Lung (tissue), 12 donors: ENCODE results near the gene CASKIN2. TPM values are rescaled to one million over a fixed set of nuclear protein-coding genes. Genes with fewer than 3 reads are reported as not detected.

Experiments used
- ATAC-seq: fragments of 200-7000 bp; cut with Tn5 transposase; one replicate; pipeline ENCODE4 v1.9.1; 2020; ENCODE audit warnings: moderate number of reproducible peaks; ENCODE audit not compliant: insufficient read depth, low FRiP score
- DNase-seq, 3 donors: peaks; one replicate each; pipeline ENCODE4 v3.0.0-alpha.2; 2013 to 2017
- H3K27ac ChIP-seq, 2 donors: one replicate each; pipeline ENCODE4 v1.5.1; 2013; ENCODE audit warnings: mild to moderate bottlenecking in 2 of 2, moderate library complexity in 2 of 2, control low read depth in 1 of 2, inconsistent platforms in 1 of 2, low read depth in 1 of 2, low read length in 1 of 2
- H3K27me3 ChIP-seq, 3 donors: one replicate each; pipeline ENCODE4 v1.5.1; 2013; ENCODE audit warnings: low read length in 2 of 3; ENCODE audit not compliant: control insufficient read depth in 3 of 3, insufficient read depth in 3 of 3
- H3K36me3 ChIP-seq, 4 donors: one replicate each; pipeline ENCODE4 v1.5.1; 2013; ENCODE audit warnings: low read length in 4 of 4, mild to moderate bottlenecking in 1 of 4, moderate library complexity in 1 of 4; ENCODE audit not compliant: control insufficient read depth in 4 of 4, insufficient read depth in 4 of 4
- H3K4me1 ChIP-seq, 5 donors: one replicate each; pipeline ENCODE4 v1.5.1; 2013; ENCODE audit warnings: low read length in 5 of 5, mild to moderate bottlenecking in 2 of 5, moderate library complexity in 1 of 5; ENCODE audit not compliant: control insufficient read depth in 5 of 5, insufficient read depth in 5 of 5
- H3K4me3 ChIP-seq: one replicate; pipeline ENCODE4 v1.5.1; 2013; ENCODE audit warnings: mild to moderate bottlenecking, control low read depth, moderate library complexity
- H3K9ac ChIP-seq, 2 donors: one replicate each; pipeline ENCODE4 v1.5.1; 2013; ENCODE audit warnings: low read length in 2 of 2, control low read depth in 1 of 2; ENCODE audit not compliant: insufficient read depth in 1 of 2
- H3K9me3 ChIP-seq, 4 donors: one replicate each; pipeline ENCODE4 v1.5.1; 2013; ENCODE audit warnings: low read length in 3 of 4, mild to moderate bottlenecking in 1 of 4, moderate library complexity in 1 of 4; ENCODE audit not compliant: control insufficient read depth in 4 of 4, insufficient read depth in 3 of 4
- WGBS, 2 donors: extraction: QIAGEN DNeasy Blood & Tissue Kit; methylation state at CpG; one replicate each; pipeline ENCODE4 v1.1.7; 2013; 5-methylcytosine and 5-hydroxymethylcytosine counted together
- polyA plus RNA-seq, 2 donors: library from polyadenylated mRNA; stranded (reverse); fragments of 200-250 nt; gene quantifications; one replicate each; pipeline ENCODE4 v1.2.1, GENCODE V29; 2013
- total RNA-seq, 2 donors: library from RNA; depleted of rRNA in 1 of 2; stranded (reverse); fragments of >200 nt in 1 of 2; gene quantifications; one replicate each; pipeline ENCODE4 v1.2.1, GENCODE V29; 2014 to 2021
- TF ChIP-seq, protein P1 (sequence below): IDR thresholded peaks from 2 replicates; pipeline ENCODE4 v1.5.1; 2012; ENCODE audit warnings: mild to moderate bottlenecking; ENCODE audit errors: control extremely low read depth, extremely low read depth
- donor health status: control.
- donor health status: control.
- donor health status: Bipolar disorder and iron deficiency.
- donor health status: healthy.
- donor health status: DM: yes; HTN: yes; CAD: no.

CASKIN2 gene
- total and polyA plus RNA-seq, 4 donors, result 22.3 to 81.5 (median 35.1) TPM

DNA sequence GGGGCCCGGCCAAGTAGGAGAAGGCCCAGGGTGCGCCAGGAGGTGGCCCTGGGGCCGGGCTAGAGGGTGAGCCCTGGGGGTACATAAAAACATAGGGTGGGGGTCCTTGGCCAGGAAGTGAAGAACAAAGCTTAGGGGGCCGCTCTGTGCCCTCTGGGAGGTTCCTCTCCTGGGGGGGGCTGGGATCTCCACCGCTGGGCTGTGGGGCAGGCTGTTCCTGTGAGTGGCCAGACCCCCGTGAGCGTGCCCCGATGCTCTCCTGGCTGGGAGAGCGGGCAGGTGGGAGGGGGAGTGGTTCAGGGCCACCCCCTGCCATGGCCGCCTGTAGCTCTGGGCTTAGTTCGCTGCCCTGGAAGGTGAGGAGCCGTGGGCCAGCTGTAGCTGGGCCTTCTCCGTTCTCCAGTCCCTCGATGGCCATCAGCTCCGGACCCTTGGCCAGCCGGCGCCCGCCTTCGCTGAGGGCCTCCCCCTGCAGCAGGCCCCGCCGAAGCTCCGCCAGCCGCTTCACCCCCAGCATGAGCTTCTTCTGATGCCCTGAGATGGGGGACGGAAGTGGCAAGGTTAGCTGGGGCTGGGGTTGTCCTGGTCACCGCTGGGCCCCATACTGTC lies 12.5 kb downstream of the CASKIN2 start:
- Histone ChIP-seq H3K4me3 (no peak overlapping the region), H3K9me3 (no peaks in the 10 kb centered on the region), H3K4me1 (no peaks in the 10 kb centered on the region), H3K36me3 (peaks cover 0 to 89% (median 20%) of the 10 kb centered on the region in 4 donors), H3K27me3 (no peaks in the 10 kb centered on the region), H3K27ac (no peak overlapping the region), H3K9ac (no peak overlapping the region)
- DNase-seq, result no peak
- 92% methylated on average over 21 to 25 of the region's 25 CpGs for WGBS, 2 donors
- TF ChIP-seq, protein P1, sequence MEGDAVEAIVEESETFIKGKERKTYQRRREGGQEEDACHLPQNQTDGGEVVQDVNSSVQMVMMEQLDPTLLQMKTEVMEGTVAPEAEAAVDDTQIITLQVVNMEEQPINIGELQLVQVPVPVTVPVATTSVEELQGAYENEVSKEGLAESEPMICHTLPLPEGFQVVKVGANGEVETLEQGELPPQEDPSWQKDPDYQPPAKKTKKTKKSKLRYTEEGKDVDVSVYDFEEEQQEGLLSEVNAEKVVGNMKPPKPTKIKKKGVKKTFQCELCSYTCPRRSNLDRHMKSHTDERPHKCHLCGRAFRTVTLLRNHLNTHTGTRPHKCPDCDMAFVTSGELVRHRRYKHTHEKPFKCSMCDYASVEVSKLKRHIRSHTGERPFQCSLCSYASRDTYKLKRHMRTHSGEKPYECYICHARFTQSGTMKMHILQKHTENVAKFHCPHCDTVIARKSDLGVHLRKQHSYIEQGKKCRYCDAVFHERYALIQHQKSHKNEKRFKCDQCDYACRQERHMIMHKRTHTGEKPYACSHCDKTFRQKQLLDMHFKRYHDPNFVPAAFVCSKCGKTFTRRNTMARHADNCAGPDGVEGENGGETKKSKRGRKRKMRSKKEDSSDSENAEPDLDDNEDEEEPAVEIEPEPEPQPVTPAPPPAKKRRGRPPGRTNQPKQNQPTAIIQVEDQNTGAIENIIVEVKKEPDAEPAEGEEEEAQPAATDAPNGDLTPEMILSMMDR, result no peak
- ATAC-seq, result no peak

DNA sequence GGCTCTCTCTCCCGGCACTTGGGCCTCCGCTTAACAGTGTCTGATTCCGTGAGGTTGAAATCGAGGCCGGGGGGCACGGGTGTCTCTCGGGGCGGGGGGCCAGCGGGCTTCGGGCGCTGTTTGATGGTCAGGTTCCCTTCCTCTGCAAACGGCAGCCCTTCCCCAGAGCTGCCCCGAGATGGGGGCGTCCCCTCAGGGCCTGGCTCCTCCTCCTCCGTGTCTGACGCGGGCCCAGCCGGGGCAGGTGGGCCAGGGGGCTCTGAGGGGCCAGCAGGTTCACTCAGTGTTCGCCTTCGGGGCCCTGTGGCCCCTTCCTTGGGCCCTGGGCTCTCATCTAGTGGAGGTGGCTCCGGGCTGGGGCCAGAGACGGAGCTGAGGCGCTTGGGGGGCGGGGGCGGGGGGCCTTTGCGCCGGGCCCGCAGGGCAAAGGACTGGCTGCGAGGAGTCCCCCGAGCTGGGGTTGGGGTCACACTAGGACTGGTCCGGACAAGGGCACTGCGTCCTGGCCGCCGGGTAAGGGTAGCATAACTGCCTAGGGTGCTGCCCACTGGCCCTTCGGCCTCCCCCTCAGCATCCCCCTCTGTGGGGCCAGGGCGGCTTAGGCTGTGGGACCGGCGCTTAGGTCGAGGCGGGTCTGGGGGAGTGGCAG lies 13.1 kb downstream of the CASKIN2 start:
- Histone ChIP-seq H3K27me3 (no peaks in the 10 kb centered on the region), H3K36me3 (peaks cover 0 to 86% (median 19%) of the 10 kb centered on the region in 4 donors), H3K9ac (no peak overlapping the region), H3K4me3 (no peak overlapping the region), H3K27ac (no peak overlapping the region), H3K9me3 (no peaks in the 10 kb centered on the region), H3K4me1 (no peaks in the 10 kb centered on the region)
- TF ChIP-seq, protein P1, result no peak
- ATAC-seq, result no peak
- no peak for DNase-seq
- WGBS, 2 donors, result 91 to 93% methylated on average over 40 of the region's 40 CpGs

DNA sequence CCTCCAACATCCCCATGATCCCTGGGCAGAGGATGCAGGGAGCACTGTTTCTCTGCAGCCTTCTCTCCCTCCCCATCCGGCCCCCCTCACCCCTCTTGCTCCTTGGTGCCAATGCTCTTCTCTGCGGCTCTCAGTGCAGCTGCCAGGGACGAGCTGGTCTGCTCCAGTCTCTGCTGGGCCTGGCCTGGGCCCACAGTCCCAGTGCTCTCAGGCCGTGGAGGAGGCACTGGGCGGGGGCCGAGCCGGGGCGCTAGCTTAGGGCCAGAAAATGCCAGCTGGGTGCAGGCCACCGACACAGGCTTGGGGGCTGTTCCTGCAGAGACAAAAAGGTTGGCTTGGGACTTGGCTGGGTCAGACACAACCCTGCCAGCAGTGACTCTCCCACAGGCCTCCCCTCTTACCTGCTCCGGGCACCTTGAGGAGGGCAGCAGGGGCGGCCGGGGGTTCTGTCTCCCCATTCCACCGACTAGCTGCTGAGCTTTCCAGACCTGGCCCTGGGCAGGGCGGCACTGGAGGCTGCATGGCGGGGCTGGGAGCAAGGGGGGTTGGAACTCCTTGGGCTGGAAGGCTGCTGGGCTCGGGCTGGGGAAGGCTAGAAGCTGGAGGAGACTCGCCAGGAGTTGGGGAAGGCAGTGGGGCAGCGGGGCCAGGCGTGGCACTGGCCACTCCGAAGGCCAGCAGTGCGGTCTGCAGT lies 13.8 kb downstream of the CASKIN2 start:
- WGBS, 2 donors, result 81 to 87% methylated on average over 21 of the region's 21 CpGs
- TF ChIP-seq, protein P1, result no peak
- no peak overlapping the region for H3K27ac ChIP-seq

More for the DNA sequence above, 13.8 kb downstream of the CASKIN2 start:
- DNase-seq, result no peak
- no peak for ATAC-seq
- Histone ChIP-seq H3K4me3 (no peak overlapping the region), H3K9me3 (no peaks in the 10 kb centered on the region), H3K9ac (no peak overlapping the region), H3K27me3 (no peaks in the 10 kb centered on the region), H3K4me1 (no peaks in the 10 kb centered on the region), H3K36me3 (peaks cover 0 to 83% (median 17%) of the 10 kb centered on the region in 4 donors)
